AG08395 (cell line): ENCODE data around the gene THBS4.
A peak's percentile ranks its signal among the peaks of the same experiment; 100 is the strongest.
"Not testable (repeated sequence)": the region's sequence is repeated elsewhere in the genome, so short reads cannot be mapped to it uniquely, and the experiment has no call there.

ENCODE experiments used
- DNase-seq: peaks from one replicate; pipeline ENCODE4 v3.0.0; 2012; ENCODE audit warnings: mixed read lengths, low spot score

The THBS4 gene

DNA sequence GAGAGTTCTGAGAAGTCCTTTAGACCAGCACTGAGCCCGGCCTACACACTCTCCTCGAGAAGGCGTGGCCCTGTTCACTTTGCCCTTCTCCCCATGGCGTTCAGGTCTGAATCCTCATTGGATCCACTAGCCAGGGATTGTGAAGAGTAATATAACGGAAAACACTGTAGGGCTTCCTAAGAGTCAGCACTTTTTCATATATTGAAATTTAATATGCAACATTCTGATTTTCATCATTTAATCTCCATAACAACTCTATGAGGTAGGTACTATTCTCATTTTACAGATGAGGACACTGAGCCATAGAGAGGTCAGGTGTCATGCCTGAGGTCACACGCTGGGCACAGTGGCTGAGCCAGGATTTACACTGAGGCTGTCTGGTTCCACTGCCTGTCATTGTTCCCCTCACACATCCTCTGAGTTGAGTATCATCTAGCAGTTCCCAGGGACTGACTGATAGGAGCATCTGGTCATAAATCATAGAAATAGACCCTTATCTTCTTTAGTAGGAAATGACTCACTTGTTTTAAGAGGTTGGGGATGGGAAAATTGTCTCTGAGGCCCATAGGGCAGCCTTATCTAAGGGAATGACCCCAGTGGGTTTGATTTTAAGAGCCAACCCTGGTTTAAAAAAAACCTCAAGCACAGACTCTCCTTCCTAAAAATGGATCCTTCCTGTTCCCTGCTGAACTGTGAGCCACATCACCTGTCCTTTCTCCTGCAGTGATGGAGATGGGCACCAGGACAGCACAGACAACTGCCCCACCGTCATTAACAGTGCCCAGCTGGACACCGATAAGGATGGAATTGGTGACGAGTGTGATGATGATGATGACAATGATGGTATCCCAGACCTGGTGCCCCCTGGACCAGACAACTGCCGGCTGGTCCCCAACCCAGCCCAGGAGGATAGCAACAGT, 41.2 kb downstream of the THBS4 start:
- DNase-seq = no peak

DNA sequence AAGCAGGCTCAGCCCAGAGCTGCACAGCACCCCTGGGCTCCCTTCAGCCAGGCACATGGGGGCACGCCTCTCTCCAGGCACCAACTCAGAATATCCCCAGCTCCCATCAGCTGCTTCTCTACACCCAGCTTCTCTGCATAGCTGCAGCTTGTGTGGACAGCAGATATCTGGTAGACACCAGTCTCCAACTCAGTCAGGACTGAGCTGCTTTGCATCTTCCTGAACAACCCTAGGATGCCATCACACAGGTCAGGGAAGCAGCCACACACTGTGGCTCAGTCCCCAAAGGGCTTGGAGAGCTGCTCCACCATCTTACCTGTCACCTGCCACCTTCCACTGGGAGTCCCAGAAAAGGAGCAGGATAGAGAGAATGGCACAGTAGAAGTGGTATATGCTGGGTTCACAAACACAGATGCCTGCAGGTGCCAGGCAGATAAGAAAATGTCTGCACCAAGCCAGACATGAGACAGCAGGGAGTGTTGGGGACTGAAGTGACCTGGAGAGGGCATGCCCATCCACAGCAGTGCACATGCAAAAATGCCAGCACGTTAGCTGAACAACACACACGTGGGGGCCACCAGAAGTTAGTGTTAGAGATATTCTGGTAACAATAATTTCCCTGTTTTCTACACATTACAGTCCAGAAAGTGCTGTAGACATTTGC, 42.0 kb downstream of the THBS4 start:
- no peak for DNase-seq

DNA sequence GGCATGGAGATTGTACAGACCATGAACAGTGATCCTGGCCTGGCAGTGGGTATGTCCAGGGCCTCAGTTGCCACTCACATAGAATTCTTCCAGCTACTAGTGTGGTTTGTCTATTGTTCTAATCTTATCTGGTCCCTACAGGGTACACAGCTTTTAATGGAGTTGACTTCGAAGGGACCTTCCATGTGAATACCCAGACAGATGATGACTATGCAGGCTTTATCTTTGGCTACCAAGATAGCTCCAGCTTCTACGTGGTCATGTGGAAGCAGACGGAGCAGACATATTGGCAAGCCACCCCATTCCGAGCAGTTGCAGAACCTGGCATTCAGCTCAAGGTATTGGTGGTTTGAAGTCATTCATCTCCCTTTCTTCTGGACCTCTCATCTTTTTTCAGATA, 43.8 kb downstream of the THBS4 start:
- no peak for DNase-seq

DNA sequence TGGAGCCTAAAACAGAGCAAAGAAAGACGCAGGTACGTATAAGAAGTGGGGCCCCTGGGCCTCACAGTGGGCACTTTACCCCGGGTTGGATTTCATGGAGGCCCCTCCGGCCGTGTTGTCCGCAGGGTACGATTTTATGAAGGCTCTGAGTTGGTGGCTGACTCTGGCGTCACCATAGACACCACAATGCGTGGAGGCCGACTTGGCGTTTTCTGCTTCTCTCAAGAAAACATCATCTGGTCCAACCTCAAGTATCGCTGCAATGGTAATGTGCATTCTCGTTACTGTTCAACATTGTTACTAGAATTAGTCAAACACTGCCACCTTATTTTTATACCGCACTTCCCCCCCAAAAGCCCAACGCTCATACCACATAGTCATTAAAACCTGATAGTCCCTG, 47.1 kb downstream of the THBS4 start:
- no peak for DNase-seq

DNA sequence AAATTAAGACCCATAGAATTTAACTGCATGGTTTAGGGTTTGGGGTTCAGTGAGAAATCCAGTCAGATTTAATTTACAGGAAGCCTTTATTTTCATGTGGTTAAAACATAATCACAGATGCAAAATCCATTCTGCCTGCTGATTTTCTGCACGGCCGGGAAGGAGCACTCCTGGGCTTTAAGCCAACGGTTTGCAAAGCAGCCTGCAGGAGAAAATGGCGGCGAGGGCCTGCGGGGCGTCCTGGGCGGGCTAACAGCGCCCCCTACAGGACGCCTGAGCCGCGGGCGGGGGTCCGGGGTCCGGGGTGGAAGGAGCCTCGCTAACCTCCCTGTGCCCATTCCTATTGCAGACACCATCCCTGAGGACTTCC, 47.6 kb downstream of the THBS4 start:
- DNase-seq = peak; percentile 88

DNA sequence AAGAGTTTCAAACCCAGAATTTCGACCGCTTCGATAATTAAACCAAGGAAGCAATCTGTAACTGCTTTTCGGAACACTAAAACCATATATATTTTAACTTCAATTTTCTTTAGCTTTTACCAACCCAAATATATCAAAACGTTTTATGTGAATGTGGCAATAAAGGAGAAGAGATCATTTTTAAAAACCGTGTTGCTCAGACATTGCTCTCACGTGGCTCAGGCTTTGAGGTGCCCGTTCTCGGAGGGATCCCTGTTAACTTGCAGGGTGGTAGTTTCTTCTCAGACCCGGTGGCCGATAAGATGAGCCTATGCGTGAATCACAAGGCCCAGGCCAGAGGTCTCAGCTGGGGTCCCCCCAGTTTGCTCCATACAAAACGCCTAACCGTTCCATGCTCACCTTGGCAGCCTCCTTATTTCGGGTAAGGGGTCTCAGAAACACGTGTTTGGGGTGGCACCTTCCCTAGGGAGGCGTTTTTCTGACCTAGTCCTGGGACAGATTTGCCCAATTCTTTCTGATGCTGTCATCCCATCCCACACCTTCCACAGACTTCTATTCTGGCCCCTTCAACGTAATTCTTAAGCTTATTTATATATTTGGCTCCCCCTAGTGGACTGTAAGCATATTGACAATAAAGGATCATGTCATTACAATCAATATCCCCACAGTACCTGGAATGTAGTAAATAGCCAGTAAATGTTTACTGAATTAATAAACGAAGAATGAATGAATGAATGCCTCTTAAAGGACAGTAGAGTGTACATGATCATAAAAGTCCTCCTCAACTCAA, 48.1 kb downstream of the THBS4 start:
- peak; percentile 82 for DNase-seq

DNA sequence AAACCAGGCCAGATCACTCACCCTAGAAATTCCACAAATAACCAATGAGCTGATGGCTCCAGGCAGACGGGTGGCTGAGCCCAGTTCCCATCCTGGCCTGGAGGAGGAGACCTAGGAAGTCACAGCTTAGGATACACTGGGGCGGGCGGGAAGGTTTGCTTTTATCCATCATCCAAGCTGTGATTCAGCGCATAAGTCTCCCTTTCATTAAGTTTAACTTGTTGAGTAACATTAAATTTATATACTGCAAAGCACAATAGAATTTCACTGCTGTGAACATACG, 55.7 kb downstream of the THBS4 start:
- no peak for DNase-seq

DNA sequence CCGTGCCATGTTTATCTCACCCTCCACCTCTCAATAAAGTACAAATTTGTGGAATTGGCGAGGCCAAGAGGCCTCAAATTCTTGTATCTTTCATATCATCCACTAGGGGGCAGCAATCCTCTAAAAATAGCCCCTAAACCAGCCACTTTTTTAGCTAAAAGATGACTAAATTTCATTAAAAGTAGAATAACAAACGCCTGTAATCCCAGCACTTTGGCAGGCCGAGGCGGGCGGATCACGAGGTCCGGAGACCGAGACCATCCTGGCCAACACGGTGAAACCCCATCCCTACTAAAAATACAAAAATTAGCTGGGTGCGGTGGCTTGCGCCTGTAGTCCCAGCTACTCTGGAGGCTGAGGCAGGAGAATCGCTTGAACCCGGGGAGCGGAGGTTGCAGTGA, 56.6 kb downstream of the THBS4 start:
- peak; percentile 79 for DNase-seq

DNA sequence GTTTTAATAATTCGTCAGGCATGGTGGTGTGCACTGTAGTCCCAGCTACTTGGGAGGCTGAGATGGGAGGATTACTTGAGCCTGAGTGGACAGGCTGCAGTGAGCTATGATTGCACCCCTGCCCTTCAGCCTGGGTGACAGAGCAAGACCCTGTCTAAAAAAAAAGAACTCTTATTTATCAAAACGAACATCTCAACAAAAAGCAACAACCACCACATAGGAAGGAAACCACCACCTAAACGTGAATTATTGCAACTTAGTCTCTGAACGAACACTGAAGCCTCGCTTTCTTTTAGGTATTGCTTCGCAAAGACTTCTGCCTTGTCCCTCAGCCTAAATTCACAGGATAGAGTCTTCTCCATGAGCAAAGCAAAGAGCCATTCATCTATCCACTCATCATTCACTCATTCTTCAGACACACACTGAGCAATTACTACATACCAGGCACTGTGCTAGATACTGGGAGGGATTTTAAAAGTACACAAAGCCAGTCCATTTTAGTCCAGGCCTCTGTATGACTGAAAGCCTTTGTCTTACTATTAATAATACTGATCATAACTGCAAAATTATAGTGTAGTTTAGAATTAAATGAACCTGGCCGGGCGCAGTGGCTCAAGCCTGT, 57.4 kb downstream of the THBS4 start:
- no peak for DNase-seq

DNA sequence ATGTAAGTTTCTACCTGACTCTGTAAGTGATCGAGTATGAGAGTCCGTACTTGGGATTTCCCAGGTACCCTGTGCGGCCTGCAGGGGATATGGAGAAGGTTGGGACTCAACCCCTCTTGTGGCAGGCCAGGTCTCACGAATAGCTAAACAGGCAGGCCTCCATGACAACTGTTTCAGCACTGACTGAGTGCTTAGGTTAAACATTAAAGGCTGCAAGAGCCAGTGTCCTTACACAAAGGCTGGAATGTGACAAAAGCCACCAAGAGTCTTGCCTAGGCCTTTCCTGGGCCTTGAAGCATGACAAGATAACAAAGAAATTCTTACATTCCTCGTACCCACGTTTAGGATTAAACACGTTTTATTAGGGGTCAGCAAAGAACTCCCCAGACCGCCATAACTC, 58.6 kb downstream of the THBS4 start:
- no peak for DNase-seq

DNA sequence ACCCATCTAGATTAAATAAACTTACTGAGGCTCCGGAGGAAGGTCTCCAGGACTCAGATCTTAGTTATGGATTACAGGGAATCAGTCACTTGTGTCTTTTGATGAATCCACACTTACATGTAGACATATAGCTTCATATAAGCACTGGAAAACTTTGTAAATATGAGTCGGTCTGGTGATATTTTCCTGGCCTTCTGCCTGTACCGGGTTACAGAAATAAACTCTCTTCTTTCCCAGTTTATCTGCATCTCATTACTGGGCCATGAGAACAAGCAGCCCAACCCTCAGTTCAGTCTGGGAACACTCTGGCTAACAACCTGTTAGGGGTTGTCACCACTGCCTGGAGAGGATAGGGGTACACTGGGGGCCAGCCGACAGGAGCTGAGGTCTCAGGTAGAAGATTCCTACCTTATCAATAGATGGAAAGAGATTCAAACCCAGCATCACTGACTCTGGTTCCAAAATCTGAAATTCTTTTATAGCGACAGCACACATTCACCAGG, 59.1 kb downstream of the THBS4 start:
- no peak for DNase-seq

DNA sequence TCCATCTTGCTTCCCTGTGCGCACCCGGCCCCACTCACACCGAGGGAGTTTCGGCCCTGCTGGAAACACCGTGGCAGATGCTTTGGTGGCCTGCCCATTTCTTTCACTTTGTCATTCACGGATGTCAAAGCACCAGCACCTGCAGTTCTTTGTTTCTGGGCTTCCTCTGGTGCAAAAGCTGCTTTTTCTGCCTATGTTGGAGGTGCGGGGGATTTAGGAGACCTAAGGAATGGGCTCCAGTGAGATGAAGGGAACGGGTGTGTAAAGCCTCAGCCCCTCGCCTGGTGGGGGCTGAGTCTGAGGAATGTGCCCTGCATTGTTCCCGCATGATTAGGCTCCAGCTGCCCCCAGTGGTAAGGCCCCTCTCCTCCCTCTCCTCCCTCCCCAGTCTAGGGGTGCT, 62.3 kb downstream of the THBS4 start:
- DNase-seq = no peak

DNA sequence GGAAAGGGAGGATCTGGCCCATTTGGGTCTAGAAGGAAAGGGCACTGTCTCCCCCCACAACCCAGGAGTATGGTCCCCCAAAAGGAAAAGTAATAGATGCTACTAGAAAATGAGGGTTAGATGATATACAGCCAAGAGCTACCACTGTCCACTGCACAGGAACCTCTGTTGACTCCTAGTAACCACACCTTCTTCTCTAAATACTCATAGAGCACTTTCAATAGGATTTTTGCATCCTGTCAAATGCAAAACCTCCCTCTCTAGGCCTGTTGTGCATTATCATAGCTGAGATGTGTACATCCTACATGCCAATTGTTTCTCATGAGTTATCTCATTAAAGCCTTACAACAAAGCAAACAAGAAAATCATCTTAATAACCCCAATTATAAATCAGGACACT, 66.8 kb downstream of the THBS4 start:
- DNase-seq = no peak

DNA sequence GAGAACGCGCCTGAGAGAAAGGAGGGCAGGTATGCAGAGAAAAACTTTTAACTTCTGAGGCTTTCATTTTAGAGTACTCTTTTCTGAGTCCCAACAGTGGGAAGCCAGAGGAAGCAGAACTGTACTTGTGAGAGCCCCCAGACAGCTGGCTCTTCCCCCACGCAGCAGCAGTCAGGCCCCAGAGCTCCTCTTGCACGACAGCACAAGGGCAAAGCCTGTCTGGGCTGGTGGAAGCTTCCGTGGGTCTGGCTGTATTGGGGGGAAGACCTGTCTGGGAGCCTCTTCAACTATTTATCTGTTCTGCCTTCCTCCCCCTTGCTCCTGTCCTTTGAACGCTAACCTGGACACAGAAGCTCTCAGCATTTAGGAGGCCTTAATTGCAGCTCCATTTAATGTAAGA, 68.2 kb downstream of the THBS4 start:
- no peak for DNase-seq

DNA sequence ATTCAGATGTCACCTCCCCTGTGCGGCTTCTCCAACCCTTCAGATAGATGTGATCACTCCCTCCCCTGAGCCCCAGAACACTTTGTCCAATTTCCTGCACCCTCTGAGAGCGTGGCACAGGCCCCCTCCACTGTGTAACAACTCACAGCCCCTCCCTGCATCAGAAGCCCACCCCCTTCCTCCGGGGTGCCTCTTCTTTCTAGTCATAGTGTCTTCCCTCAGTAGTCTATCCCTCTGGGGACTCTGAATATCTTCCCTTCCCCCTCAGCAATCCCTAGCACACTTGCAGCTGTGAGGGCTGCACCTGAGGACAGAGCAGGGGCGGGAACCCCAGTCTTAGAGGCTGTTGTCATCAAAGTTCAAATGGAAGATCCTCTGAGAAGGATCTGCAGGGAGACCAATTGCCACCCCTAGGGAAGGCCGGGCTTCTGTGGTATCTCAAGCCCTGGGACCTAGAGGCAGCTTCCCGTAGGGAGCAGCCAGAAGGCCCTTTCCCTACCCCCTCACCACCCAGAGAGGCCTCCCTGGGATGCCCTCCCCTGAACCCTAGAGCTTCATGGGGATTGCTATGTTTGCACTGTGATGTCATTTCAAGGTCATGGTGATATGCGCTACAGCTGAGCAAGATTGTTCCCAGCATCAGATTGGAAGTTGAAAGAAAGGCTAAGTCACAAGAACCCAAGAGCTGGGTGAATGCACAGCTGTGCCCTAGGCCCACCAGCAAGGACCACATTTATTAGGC, 70.7 kb downstream of the THBS4 start:
- no peak for DNase-seq

DNA sequence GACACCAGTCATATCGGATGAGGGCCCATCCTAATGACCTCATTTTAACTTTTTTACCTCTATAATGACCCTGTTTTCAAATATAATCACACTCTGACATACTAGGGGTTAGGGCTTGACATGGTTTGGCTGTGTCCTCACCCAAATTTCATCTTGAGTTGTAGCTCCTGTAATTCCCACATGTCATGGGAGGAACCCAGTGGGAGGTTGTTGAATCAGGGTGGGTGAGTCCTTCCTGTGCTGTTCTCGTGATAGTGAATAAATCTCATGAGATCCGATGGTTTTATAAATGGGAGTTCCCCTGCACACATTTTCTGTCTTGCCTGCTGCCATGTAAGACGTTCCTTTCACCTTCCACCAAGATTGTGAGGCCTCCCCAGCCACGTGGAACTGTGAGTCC, 71.8 kb downstream of the THBS4 start:
- DNase-seq = no peak

DNA sequence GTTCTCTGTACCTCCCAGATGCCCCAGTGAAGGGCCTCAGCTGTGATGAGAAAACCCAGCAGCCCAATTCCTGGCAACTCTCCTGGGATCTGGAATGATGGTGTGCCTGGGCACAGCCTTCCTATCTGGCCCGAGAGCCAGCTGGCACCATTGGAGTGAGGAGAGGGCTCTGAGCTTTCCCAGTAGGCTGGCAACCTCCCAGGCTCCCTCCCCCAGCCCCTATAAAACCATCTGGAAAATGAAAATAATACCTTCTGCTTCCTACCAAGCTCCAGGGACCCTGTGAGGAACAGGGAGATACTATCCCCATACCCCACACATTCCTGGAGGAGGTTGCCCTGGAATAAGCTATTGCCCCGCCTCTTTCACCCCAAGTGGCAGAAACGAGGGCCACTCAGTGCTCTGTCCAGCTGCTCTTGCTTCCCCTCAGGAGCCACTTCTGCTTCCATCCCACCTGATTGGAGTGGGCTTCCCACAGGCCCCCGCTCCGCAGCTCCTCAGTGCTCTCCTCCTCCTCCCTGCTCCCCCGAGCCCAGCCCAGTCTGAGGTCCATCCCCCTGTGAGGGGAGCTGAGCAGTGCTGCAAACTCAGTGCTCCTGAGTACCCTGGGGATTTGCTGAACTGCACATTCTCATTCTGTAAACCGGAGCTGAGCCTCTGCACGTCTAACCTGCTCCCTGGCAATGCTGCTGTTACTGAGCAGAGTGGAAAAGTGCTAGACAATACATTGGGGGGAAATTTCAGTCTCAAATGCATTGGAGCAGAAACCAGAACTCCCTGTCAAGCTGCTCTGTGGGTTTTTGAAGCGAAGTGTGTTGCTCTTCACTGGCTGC, 74.7 kb downstream of the THBS4 start:
- no peak for DNase-seq

DNA sequence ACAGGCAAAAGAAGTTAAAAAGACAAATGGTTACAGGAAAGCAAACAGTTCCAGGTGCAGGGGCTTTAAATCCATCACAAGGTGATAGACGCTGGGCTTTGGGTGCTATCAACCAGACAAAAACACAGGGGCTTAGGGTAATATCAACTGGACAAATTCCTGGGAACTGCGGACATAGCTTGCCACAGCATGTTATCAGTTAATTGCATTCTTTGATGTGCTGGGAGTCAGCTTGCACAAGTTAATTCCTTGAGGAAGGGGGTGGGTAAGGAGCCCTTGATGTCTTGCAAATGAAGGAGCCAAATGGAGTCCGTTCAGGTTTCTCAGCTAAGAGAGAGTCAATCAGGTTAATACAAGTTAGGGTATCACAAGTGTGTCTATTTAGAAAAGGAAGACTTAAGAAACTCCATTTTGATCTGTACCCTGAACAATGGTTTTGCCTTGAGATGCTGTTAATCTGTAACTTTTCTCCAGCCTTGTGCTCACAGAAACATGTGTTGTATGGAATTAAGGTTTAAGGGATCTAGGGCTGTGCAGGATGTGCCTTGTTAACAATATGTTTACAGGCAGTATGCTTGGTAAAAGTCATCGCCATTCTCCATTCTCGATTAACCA, 76.3 kb downstream of the THBS4 start:
- DNase-seq = not testable (repeated sequence)

DNA sequence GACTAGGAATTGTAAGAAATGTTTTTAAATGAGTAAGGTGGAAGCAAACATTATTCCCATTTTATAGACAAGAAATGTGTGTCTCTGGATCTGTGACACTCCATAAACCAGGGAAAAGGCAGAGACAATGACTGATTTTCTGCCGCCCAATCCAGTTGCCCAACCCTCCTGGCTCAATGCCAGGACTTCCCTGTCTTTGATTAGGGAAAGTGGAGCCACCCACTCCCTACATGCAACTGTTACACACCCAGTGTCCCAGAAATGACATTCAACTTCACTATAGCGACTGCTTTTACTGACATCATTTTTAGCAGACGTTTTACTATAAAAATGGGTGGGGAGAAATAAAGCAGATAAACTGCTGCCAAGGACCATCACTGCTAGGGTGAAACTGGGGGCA, 79.7 kb downstream of the THBS4 start:
- no peak for DNase-seq

DNA sequence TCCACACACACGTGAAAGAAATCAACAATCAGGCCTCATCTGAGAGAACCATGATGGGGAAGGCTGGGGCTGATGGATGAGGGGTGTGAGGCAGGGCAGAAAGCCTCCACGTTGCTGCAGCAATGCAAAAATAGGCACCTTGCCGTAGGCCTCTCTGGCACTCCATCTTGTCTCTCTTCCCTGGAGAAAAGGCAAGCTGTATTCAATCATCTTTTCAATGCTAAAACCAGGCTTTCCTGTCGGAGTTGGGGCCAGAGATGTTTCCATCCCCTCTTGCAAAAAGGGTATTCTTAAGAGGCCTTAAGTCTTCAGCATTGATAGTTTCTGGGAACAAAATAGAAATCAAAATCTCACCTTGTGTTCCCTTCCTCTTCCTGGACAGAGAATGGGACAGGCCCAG, 80.9 kb downstream of the THBS4 start:
- DNase-seq = no peak
